Gastrocnemius medialis (tissue), 4 donors: ENCODE data around the gene CDH23. TPM values are rescaled to one million over a fixed set of nuclear protein-coding genes. Genes with fewer than 3 reads are reported as not detected.

ENCODE experiments used
- ATAC-seq, 2 donors: fragments of 150-250 bp; one replicate each; pipeline ENCODE4 v1.9.1; 2016
- DNase-seq, 2 donors: peaks; one replicate each; pipeline ENCODE4 v3.0.0-alpha.2; 2019
- H3K27ac ChIP-seq, 4 donors: fragments of 200-600 bp; sonication (generic); 1 replicate in 1 of 4; 2 replicates in 3 of 4; pipeline ENCODE4 v1.5.1; 2016 to 2018; ENCODE audit warnings: mild to moderate bottlenecking in 2 of 4, moderate library complexity in 1 of 4
- H3K27me3 ChIP-seq, 3 donors: fragments of 200-600 bp; sonication (generic) in 2 of 3; 1 replicate in 1 of 3; 2 replicates in 2 of 3; pipeline versions ENCODE4 v1.5.1 to v1.6.0; 2016 to 2019; ENCODE audit warnings: mild to moderate bottlenecking in 1 of 3, moderate library complexity in 1 of 3
- H3K36me3 ChIP-seq, 2 donors: fragments of 200-600 bp; sonication (generic) in 1 of 2; one replicate each; pipeline ENCODE4 v1.5.1; 2017 to 2018
- H3K4me1 ChIP-seq, 2 donors: fragments of 200-600 bp; sonication (generic) in 1 of 2; one replicate each; pipeline ENCODE4 v1.5.1; 2016 to 2017; ENCODE audit warnings: mild to moderate bottlenecking in 2 of 2
- H3K4me3 ChIP-seq, 4 donors: fragments of 200-600 bp; sonication (generic) in 3 of 4; 1 replicate in 1 of 4; 2 replicates in 3 of 4; pipeline ENCODE4 v1.5.1; 2016 to 2019; ENCODE audit warnings: mild to moderate bottlenecking in 2 of 4
- H3K9me3 ChIP-seq, 3 donors: fragments of 200-600 bp; sonication (generic) in 2 of 3; 1 replicate in 1 of 3; 2 replicates in 2 of 3; pipeline ENCODE4 v1.5.1; 2016 to 2019
- POLR2A ChIP-seq, 2 donors: fragments of 450-650 bp; IDR thresholded peaks; one replicate each; pipeline ENCODE4 v1.6.1; 2017; ENCODE audit warnings: antibody characterized with exemption in 2 of 2, mild to moderate bottlenecking in 2 of 2, moderate library complexity in 2 of 2
- in situ Hi-C, 4 donors: fragments of 200-750 bp; cut with MboI; loops; one replicate each; pipeline versions ENCODE4 v1.15.0 to v1.8.0; 2017; ENCODE audit warnings: low sequenced_read_pairs in 4 of 4
- intact Hi-C: fragments of 100-400 bp; cut with DNase I; formaldehyde crosslinking; loops from one replicate; pipeline ENCODE4 v1.15.1; 2023; ENCODE audit warnings: low total_unique reads
- total RNA-seq, 4 donors: library from RNA; depleted of rRNA; stranded (reverse); fragments of >200 nt; gene quantifications; one replicate each; pipeline versions ENCODE4 v1.1.0 to v1.2.3, GENCODE V29; 2016
- TF ChIP-seq, protein P1 (sequence below), 5 experiments: fragments of 450-650 bp in 3 of 5; fragments of 200-600 bp in 2 of 5; sonication (generic) in 2 of 5; IDR thresholded peaks in 4 of 5; conservative IDR thresholded peaks in 1 of 5; 1 replicate in 4 of 5; 2 replicates in 1 of 5; pipeline ENCODE4 v1.5.1; 2016 to 2019; ENCODE audit warnings: antibody characterized with exemption in 5 of 5, mild to moderate bottlenecking in 3 of 5, moderate library complexity in 3 of 5

CDH23 gene
- total RNA-seq, 4 donors from 2014 or later = 0.53 to 1.8 (median 1.2) TPM

DNA sequence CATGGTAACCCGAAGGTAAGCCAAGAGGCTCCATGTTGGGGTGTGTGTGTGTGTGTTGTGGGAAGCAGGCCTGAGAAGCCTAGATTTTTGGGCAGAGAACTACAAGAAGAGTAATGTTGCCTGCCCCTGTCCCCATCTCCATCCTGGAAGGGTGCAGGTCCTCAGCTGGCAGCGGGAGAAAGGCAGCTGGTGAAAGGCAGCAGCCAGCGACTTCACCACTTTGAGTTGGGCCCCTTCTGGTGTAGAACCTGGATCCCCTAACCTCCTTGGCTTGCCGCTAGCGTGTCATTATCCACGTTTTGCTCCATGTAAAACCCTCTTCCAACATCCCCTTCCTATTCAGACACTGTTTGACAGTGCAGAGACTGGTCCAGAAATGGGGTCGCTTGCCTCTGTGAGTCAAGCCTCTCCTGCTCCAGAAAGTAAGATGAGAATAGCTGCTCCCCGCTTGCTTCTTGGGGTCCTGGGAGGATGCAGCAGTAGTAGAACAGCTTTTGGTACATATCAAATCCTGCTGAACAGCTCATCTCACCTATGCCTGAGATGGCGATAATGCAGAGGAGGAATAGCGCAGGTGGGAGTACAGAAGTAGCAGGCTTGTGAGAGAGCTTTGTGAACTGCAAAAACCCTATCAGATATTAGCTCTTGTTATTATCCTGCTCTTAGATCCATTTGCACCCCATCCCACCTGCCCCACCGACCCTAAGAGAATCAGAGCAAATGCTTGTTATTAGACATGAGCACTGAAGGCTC is 22.1 kb upstream of the CDH23 start:
- Histone ChIP-seq H3K27me3 (no peaks in the 10 kb centered on the region), H3K27ac (no peak overlapping the region), H3K4me1 (peaks cover 7 to 9% of the 10 kb centered on the region in 2 donors), H3K36me3 (no peaks in the 10 kb centered on the region), H3K4me3 (no peak overlapping the region), H3K9me3 (no peaks in the 10 kb centered on the region)
- TF ChIP-seq, protein P1, sequence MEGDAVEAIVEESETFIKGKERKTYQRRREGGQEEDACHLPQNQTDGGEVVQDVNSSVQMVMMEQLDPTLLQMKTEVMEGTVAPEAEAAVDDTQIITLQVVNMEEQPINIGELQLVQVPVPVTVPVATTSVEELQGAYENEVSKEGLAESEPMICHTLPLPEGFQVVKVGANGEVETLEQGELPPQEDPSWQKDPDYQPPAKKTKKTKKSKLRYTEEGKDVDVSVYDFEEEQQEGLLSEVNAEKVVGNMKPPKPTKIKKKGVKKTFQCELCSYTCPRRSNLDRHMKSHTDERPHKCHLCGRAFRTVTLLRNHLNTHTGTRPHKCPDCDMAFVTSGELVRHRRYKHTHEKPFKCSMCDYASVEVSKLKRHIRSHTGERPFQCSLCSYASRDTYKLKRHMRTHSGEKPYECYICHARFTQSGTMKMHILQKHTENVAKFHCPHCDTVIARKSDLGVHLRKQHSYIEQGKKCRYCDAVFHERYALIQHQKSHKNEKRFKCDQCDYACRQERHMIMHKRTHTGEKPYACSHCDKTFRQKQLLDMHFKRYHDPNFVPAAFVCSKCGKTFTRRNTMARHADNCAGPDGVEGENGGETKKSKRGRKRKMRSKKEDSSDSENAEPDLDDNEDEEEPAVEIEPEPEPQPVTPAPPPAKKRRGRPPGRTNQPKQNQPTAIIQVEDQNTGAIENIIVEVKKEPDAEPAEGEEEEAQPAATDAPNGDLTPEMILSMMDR (IDR thresholded peaks at IDR 0.05 in 4 of 5, conservative IDR thresholded peaks at IDR 0.05 in 1 of 5) = no peak
- no peak for TF ChIP-seq POLR2A (IDR thresholded peaks at IDR 0.05)
- in situ Hi-C loops = loop anchor here in 2 of 4 donors (25.0 kb wide), 1 partner anchor 438 kb away; no protein-coding TSS in a partner anchor
- no peak for DNase-seq
- no peak for ATAC-seq
- intact Hi-C loops = loop anchor here (5.0 kb wide), 2 partner anchors 398 to 513 kb away; partner anchors contain the start of gene VSIR

- Histone ChIP-seq H3K27ac (no peak overlapping the region), H3K4me1 (peaks cover 7 to 9% of the 10 kb centered on the region in 2 donors), H3K27me3 (no peaks in the 10 kb centered on the region), H3K4me3 (no peak overlapping the region), H3K9me3 (no peaks in the 10 kb centered on the region), H3K36me3 (no peaks in the 10 kb centered on the region)
- ATAC-seq (no peak), DNase-seq (no peak)
- intact Hi-C loops (loop anchor here (5.0 kb wide), 2 partner anchors 396 to 511 kb away; partner anchors contain the start of gene VSIR), in situ Hi-C loops (loop anchor here in 2 of 4 donors (25.0 kb wide), 1 partner anchor 436 kb away; no protein-coding TSS in a partner anchor)
- TF ChIP-seq POLR2A (IDR thresholded peaks at IDR 0.05) = no peak
- TF ChIP-seq, protein P1 (IDR thresholded peaks at IDR 0.05 in 4 of 5, conservative IDR thresholded peaks at IDR 0.05 in 1 of 5) = no peak
Measured at GRCh38 chr10:71375952-71376351, 20.8 kb upstream of the CDH23 start.

DNA sequence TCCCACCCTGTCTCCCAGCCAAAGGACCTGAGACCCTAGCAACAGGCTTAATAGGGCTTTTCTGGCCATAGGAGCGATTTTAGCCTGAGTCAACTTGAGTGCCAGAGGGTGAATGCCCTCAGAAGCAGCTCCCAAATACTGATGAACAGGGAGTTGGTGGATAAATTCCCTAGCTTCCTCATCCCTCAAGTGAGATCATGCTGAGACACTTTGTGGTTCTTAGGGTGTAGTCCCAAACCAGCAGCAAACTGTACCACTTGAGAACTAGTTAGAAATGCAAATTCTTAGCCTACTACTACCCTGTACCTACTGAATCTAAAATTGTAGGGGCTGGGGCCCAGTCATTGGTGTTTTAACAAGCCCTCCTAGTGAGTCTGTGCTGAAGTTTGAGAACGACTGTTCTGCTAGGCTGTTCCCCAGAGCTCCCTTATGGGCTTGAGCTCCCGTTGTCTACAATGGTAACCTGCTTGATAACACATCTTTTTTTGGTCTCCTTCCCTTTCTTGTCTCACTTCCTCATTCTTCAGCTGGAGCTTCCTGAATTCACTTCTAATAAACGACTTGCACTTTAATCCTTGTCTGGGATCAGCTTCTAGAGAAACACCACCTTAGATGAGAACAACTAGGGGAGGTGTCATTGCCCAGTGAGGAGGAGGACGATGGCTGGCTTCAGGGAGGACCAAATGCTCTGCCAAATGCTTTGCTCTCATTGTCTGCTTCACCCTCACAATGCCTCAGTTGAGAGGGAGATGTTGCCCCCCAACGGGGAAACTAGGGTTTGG is 18.2 kb upstream of the CDH23 start:
- Histone ChIP-seq H3K36me3 (no peaks in the 10 kb centered on the region), H3K27me3 (no peaks in the 10 kb centered on the region), H3K9me3 (no peaks in the 10 kb centered on the region), H3K4me3 (no peak overlapping the region), H3K4me1 (peaks cover 7 to 9% of the 10 kb centered on the region in 2 donors), H3K27ac (peak overlapping the region in 1 of 4 donors; percentile 88)
- ATAC-seq (no peak), DNase-seq (no peak)
- intact Hi-C loops = loop anchor here (5.0 kb wide), 2 partner anchors 394 to 509 kb away; partner anchors contain the start of gene VSIR
- no peak for TF ChIP-seq POLR2A (IDR thresholded peaks at IDR 0.05)
- TF ChIP-seq, protein P1 (IDR thresholded peaks at IDR 0.05 in 4 of 5, conservative IDR thresholded peaks at IDR 0.05 in 1 of 5) = no peak
- in situ Hi-C loops = loop anchor here in 2 of 4 donors (25.0 kb wide), 1 partner anchor 434 kb away; no protein-coding TSS in a partner anchor

GRCh38 chr10:71379118-71379766 is 17.5 kb upstream of the CDH23 start:
- TF ChIP-seq, protein P1 (IDR thresholded peaks at IDR 0.05 in 4 of 5, conservative IDR thresholded peaks at IDR 0.05 in 1 of 5) = no peak
- TF ChIP-seq POLR2A (IDR thresholded peaks at IDR 0.05) = no peak
- H3K4me3 ChIP-seq = no peak overlapping the region
- no peak for DNase-seq
- no peaks in the 10 kb centered on the region for H3K9me3 ChIP-seq
- H3K4me1 ChIP-seq = peaks cover 7 to 9% of the 10 kb centered on the region in 2 donors
- in situ Hi-C loops (loop anchor here in 2 of 4 donors (25.0 kb wide), 1 partner anchor 433 kb away; no protein-coding TSS in a partner anchor), intact Hi-C loops (loop anchor here (5.0 kb wide), 2 partner anchors 393 to 508 kb away; partner anchors contain the start of gene VSIR)
- no peak for ATAC-seq
- H3K27me3 ChIP-seq = no peaks in the 10 kb centered on the region
- H3K27ac ChIP-seq = no peak overlapping the region
- H3K36me3 ChIP-seq = no peaks in the 10 kb centered on the region
